Globus pallidus (tissue), 1 donor: ENCODE data around the gene CLIP1.
"Not testable (repeated sequence)": the region's sequence is repeated elsewhere in the genome, so short reads cannot be mapped to it uniquely, and the experiment has no call there.

Source experiments
- DNase-seq: peaks from one replicate; pipeline ENCODE4 v3.0.0-alpha.2; 2015; ENCODE audit warnings: low spot score

The CLIP1 gene

GRCh38 chr12:122310626-122311333, 111.7 kb downstream of the CLIP1 start:
- no peak for DNase-seq

DNA sequence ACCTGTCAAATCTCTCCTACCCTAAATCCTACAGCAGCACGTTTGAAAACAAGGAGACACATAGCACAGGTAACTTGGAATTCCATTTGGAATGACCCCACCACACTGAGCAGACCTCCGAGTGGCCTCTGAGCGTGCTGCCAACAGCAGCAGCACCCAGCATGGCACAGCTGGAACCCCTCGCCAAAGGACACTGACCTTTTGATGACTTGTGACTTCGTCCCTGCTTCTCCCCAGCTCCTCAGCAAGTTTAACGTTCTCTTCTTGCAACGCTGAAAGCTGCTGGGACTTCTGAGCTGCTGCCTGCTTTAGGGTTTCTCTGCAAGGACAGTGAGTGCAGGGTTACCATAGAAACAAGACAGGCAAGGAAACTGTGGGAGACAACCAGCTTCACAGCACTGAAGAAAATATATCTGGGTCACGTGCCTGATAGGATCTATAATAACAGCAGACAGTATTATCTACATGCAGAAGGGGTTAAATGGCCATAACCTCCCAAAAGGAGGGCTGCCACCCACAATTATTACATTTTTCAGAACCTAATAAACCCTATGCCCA, 112.8 kb downstream of the CLIP1 start:
- DNase-seq = no peak

- no peak for DNase-seq
These were observed 113.7 kb downstream of the CLIP1 start for GRCh38 chr12:122308811-122309210.

DNA sequence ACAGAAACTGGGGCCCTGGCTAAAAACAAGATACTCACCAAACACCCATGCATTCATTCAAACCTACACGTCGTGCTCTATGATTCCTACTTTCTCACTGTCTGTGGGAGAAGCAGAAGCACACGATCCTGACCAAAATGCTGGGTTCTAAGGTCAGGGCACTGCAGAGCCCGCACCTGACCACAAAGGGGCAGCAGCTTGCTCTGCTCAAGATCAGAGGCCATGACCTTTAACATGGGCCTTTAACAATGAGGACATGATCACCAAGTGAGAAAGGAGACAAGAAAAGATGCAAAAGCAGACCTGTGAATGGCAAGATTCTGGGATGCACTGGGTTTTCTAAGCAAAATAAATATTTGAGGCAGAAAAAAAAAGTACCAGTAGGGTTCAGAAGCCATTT, 116.1 kb downstream of the CLIP1 start:
- no peak for DNase-seq

GRCh38 chr12:122304924-122305323, 117.5 kb downstream of the CLIP1 start:
- no peak for DNase-seq

DNA sequence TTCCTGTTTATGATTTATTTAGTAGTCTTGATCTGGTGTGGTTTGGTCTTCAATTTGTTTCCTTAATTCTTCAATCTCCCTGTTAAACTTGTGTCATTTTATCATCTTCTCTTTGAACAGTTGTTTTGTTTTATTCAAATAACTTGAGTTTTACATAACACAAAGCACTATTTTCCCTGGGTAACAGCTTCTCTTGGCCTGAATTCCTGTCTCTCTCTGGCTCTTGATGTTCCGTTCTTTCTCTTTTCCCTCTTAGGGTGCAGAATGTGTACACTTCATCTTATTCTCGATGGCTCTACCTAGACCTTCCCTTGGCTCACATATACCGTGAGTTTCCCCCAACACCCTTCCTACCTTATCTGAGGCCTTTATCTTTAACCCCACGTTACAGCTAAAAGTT, 119.4 kb downstream of the CLIP1 start:
- DNase-seq = no peak

- no peak for DNase-seq
These were observed 124.3 kb downstream of the CLIP1 start for GRCh38 chr12:122298071-122298748.

- no peak for DNase-seq
These were observed 125.0 kb downstream of the CLIP1 start for GRCh38 chr12:122297494-122297893.

- no peak for DNase-seq
These were observed 126.6 kb downstream of the CLIP1 start for GRCh38 chr12:122295877-122296276.

DNA sequence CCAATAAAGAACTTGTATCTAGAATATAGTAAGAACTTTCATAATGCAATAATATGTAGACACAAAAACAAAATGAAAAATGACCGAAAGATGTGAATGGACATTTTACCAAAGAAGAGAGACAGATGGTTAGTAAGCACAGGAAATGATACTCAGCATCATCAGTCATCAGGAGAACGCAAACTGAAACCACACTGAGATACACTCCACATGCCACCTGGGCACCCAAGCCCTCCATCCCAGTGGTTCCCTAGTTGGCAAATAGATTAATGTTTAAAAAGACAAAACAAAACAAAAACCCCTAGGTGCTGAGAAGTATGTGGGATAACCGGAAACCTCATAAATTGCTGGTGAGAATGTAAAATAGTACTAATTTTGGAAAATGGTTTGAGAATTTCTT, 129.4 kb downstream of the CLIP1 start:
- DNase-seq = no peak

GRCh38 chr12:122291431-122291830, 131.0 kb downstream of the CLIP1 start:
- DNase-seq = no peak

DNA sequence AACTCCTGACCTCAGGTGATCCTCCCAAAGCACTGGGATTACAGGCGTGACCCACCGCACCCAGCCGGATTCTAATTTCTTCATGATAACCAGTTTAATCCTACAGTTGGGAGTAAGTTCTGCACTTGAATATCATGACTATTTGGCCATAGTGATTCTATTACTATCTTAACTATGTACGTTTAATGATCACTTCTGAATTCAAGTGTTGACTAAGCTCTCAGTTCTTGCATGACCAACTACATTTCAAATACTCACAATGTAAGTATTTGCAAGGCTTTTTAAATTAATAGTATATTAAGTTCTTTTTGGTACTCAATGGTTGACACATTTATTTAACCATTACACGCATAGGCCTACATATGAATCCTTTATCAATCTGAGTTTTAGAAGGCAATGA, 138.8 kb downstream of the CLIP1 start:
- no peak for DNase-seq

DNA sequence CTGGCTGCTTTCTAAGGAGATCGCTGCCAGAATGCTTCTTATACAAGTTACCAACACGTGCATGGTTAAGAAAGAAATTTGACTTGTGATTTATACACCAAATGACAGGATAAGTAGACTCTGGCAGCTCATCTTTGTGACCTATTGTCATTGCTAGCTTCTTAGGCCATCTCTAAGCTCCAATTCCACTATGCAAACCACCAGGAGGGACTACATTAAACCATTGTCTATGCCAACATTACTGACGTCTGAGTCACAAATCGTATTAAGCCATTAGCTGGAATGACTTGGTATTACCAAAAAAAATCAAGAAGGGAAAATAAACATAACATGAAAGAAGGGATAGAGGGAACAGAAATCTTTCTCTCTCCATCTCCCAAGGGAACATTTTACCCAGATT, 140.4 kb downstream of the CLIP1 start:
- no peak for DNase-seq

DNA sequence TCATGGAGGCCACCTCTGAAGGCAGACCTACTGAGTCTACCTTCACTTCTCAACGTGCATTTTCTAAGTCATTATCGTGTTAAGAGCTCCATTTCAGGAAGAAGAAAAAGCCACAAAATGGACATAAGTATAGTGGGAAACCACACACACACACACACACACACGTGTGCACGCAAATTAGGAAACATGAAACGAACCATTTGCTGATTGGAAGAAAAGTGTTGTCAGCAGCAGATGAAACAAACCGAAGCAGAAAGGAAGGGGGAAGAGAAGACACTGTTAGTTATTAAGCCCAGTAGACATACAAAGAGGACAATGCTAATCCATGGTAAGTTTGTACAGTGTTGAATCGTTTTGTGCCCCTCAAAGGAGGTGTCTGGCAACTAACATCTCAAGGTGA, 146.2 kb downstream of the CLIP1 start:
- no peak for DNase-seq

DNA sequence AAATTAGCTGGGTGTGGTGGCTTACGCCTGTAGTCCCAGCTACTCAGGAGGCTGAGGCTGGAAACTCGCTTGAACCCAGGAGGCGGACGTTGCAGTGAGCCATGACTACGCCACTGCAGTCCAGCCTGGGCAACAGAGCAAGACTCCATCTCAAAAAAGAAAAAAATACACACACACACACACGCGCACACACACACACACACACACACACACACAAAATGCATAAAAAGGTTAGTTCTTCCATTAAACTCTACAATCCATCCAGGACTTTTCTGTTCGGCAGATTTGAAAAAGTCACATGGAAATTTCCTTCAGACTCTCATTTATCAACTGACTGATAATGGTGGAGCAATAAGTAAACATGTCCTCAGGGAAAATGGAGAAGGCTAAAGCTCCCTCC, 147.0 kb downstream of the CLIP1 start:
- DNase-seq = no peak

- peak; percentile 95 for DNase-seq
These were observed 156.1 kb downstream of the CLIP1 start, which contains the start of gene VPS33A for GRCh38 chr12:122266230-122266901. TSS of gene VPS33A (minus strand) at chr12:122266494. CDS start at chr12:122266408, 86 bp downstream.

GRCh38 chr12:122265886-122266229, 156.6 kb downstream of the CLIP1 start:
- peak; percentile 34 for DNase-seq

GRCh38 chr12:122265476-122265875, 157.0 kb downstream of the CLIP1 start:
- no peak for DNase-seq

DNA sequence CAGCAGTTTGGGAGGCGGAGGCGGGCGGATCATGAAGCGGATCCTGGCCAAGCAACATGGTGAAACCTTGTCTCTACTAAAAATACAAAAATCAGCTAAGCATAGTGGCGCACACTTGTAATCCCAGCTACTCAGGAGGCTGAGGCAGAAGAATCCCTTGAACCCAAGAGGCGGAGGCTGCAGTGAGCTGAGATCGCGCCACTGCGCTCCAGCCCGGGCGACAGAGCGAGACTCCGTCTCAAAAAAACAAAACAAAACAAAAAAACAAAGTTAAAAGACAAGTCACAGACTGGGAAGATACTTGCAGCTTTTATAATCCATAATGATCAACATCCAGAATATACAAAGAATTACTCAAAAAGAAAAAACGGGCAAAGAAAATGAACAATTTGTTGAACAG, 161.7 kb downstream of the CLIP1 start:
- DNase-seq = not testable (repeated sequence)

DNA sequence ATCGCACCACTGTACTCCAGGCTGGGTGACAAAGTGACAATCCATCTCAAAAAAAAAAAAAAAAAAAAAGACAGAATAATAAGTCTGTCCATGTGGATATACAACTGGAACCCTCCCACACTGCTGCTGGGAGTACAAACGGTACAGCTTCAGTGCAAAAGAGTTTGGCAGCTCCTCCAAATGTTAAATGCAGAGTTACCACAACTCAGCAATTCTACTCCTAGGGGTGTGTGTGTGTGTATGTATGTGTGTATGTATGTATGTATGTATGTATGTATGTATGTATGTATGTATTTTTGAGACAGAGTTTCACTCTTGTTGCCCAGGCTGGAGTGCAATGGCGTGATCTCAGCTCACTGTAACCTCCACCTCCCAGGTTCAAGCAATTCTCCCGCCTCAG, 163.5 kb downstream of the CLIP1 start:
- DNase-seq = not testable (repeated sequence)

- not testable (repeated sequence) for DNase-seq
These were observed 164.0 kb downstream of the CLIP1 start for GRCh38 chr12:122258462-122258861.

- DNase-seq = no peak
These were observed 171.9 kb downstream of the CLIP1 start for GRCh38 chr12:122250536-122250935.

GRCh38 chr12:122250047-122250446, 172.4 kb downstream of the CLIP1 start:
- DNase-seq = no peak
